Urinary bladder (tissue), 4 donors: ENCODE data around the gene SMARCA2. TPM values are rescaled to one million over a fixed set of nuclear protein-coding genes. Genes with fewer than 3 reads are reported as not detected.

Source experiments
- DNase-seq: peaks from one replicate; pipeline ENCODE4 v3.0.0-alpha.2; 2015; ENCODE audit errors: extremely low spot score
- H3K27ac ChIP-seq: one replicate; pipeline ENCODE4 v1.5.1; 2013; ENCODE audit warnings: low read depth, mild to moderate bottlenecking, moderate library complexity
- H3K36me3 ChIP-seq: one replicate; pipeline ENCODE4 v1.6.1; 2013; ENCODE audit warnings: mild to moderate bottlenecking, moderate library complexity; ENCODE audit not compliant: insufficient read depth
- H3K4me1 ChIP-seq: one replicate; pipeline ENCODE4 v1.6.1; 2013; ENCODE audit warnings: mild to moderate bottlenecking, moderate library complexity; ENCODE audit not compliant: insufficient read depth
- H3K4me3 ChIP-seq: one replicate; pipeline ENCODE4 v1.5.1; 2013; ENCODE audit warnings: low read depth, low read length
- WGBS: extraction: QIAGEN DNeasy Blood & Tissue Kit; methylation state at CpG from one replicate; pipeline ENCODE4 v1.1.7; 2013; 5-methylcytosine and 5-hydroxymethylcytosine counted together
- polyA plus RNA-seq: library from polyadenylated mRNA; stranded (reverse); fragments of 200-250 nt; gene quantifications from one replicate; pipeline ENCODE4 v1.2.3, GENCODE V29; 2013
- total RNA-seq: library from RNA; depleted of rRNA; stranded (reverse); fragments of >200 nt; gene quantifications from one replicate; pipeline ENCODE4 v1.2.3, GENCODE V29; 2014
- donor health status: healthy with polysubstance abuse.
- donor health status: healthy.

SMARCA2 gene
- total and polyA plus RNA-seq, 2 donors = 73.2 to 183 TPM

- Histone ChIP-seq H3K4me3 (no peak overlapping the region), H3K4me1 (no peaks in the 10 kb centered on the region), H3K36me3 (no peaks in the 10 kb centered on the region), H3K27ac (no peak overlapping the region)
- no peak for DNase-seq
- WGBS = 93% methylated on average over 7 of the region's 7 CpGs
Observed at GRCh38 chr9:2199999-2200796, 185.1 kb downstream of the SMARCA2 start.

GRCh38 chr9:2208465-2208864 is 193.3 kb downstream of the SMARCA2 start:
- 49% methylated on average over 4 of the region's 4 CpGs for WGBS
- Histone ChIP-seq H3K27ac (no peak overlapping the region), H3K36me3 (no peaks in the 10 kb centered on the region), H3K4me3 (no peak overlapping the region), H3K4me1 (no peaks in the 10 kb centered on the region)
- no peak for DNase-seq

GRCh38 chr9:2208991-2209390 is 193.8 kb downstream of the SMARCA2 start:
- DNase-seq = no peak
- Histone ChIP-seq H3K4me3 (no peak overlapping the region), H3K36me3 (no peaks in the 10 kb centered on the region), H3K4me1 (no peaks in the 10 kb centered on the region), H3K27ac (no peak overlapping the region)

GRCh38 chr9:2209400-2209799 is 194.3 kb downstream of the SMARCA2 start:
- no peak for DNase-seq
- Histone ChIP-seq H3K4me1 (no peaks in the 10 kb centered on the region), H3K4me3 (no peak overlapping the region), H3K36me3 (no peaks in the 10 kb centered on the region), H3K27ac (no peak overlapping the region)
- 45% methylated on average over 2 of the region's 2 CpGs for WGBS

GRCh38 chr9:2210201-2210600 is 195.1 kb downstream of the SMARCA2 start:
- Histone ChIP-seq H3K27ac (no peak overlapping the region), H3K4me1 (no peaks in the 10 kb centered on the region), H3K36me3 (no peaks in the 10 kb centered on the region), H3K4me3 (no peak overlapping the region)
- no peak for DNase-seq
- 76% methylated on average over 2 of the region's 2 CpGs for WGBS

- Histone ChIP-seq H3K4me3 (no peak overlapping the region), H3K27ac (no peak overlapping the region), H3K4me1 (no peaks in the 10 kb centered on the region), H3K36me3 (no peaks in the 10 kb centered on the region)
- no peak for DNase-seq
- WGBS = 76% methylated on average over 6 of the region's 6 CpGs
Observed at GRCh38 chr9:2213830-2214468, 198.8 kb downstream of the SMARCA2 start.

GRCh38 chr9:2214707-2215106 is 199.6 kb downstream of the SMARCA2 start:
- WGBS = 80% methylated on average over 5 of the region's 5 CpGs
- no peak overlapping the region for H3K4me3 ChIP-seq
- H3K36me3 ChIP-seq = no peaks in the 10 kb centered on the region
- H3K27ac ChIP-seq = no peak overlapping the region
- DNase-seq = no peak
- H3K4me1 ChIP-seq = no peaks in the 10 kb centered on the region

GRCh38 chr9:2215921-2216441 is 200.8 kb downstream of the SMARCA2 start:
- Histone ChIP-seq H3K27ac (no peak overlapping the region), H3K36me3 (no peaks in the 10 kb centered on the region), H3K4me1 (no peaks in the 10 kb centered on the region), H3K4me3 (no peak overlapping the region)
- 90% methylated on average over 8 of the region's 8 CpGs for WGBS
- no peak for DNase-seq

- DNase-seq = no peak
- Histone ChIP-seq H3K27ac (no peak overlapping the region), H3K4me1 (no peaks in the 10 kb centered on the region)
Observed at GRCh38 chr9:2216591-2216990, 201.4 kb downstream of the SMARCA2 start.

GRCh38 chr9:2217540-2217939 is 202.4 kb downstream of the SMARCA2 start:
- no peak overlapping the region for H3K4me3 ChIP-seq
- H3K4me1 ChIP-seq = no peaks in the 10 kb centered on the region
- H3K27ac ChIP-seq = no peak overlapping the region
- 75% methylated on average over 3 of the region's 3 CpGs for WGBS
- DNase-seq = no peak
- no peaks in the 10 kb centered on the region for H3K36me3 ChIP-seq

More at GRCh38 chr9:2216591-2216990, 201.4 kb downstream of the SMARCA2 start:
- Histone ChIP-seq H3K36me3 (no peaks in the 10 kb centered on the region), H3K4me3 (no peak overlapping the region)
- WGBS = 90% methylated on average over 2 of the region's 2 CpGs

- DNase-seq = no peak
- Histone ChIP-seq H3K4me1 (no peaks in the 10 kb centered on the region), H3K36me3 (no peaks in the 10 kb centered on the region), H3K4me3 (no peak overlapping the region), H3K27ac (no peak overlapping the region)
- 61% methylated on average over 3 of the region's 3 CpGs for WGBS
Observed at GRCh38 chr9:2220036-2220435, 204.9 kb downstream of the SMARCA2 start.

- Histone ChIP-seq H3K4me3 (no peak overlapping the region), H3K4me1 (no peaks in the 10 kb centered on the region), H3K36me3 (no peaks in the 10 kb centered on the region), H3K27ac (no peak overlapping the region)
- DNase-seq = no peak
- WGBS = 70% methylated on average over 4 of the region's 4 CpGs
Observed at GRCh38 chr9:2227144-2227867, 212.2 kb downstream of the SMARCA2 start.

- DNase-seq = no peak
- no peaks in the 10 kb centered on the region for H3K36me3 ChIP-seq
- H3K4me3 ChIP-seq = no peak overlapping the region
- H3K4me1 ChIP-seq = no peaks in the 10 kb centered on the region
- 33% methylated on average over 2 of the region's 2 CpGs for WGBS
- H3K27ac ChIP-seq = no peak overlapping the region
Observed at GRCh38 chr9:2228132-2228531, 213.0 kb downstream of the SMARCA2 start.

GRCh38 chr9:2228641-2229040 is 213.5 kb downstream of the SMARCA2 start:
- Histone ChIP-seq H3K27ac (no peak overlapping the region), H3K4me1 (no peaks in the 10 kb centered on the region), H3K4me3 (no peak overlapping the region), H3K36me3 (no peaks in the 10 kb centered on the region)
- WGBS = 89% methylated on average over 2 of the region's 2 CpGs
- DNase-seq = no peak
